HUDEP-2 (cell line): ENCODE data around the gene UGT3A2.
"Not testable (repeated sequence)": the region's sequence is repeated elsewhere in the genome, so short reads cannot be mapped to it uniquely, and the experiment has no call there.

ENCODE experiments used
- DNase-seq, 76 experiments: peaks; one replicate each; lab custom pipeline; 2025; ENCODE audit not compliant: unreplicated experiment in 76 of 76; lab: John Stamatoyannopoulos, UW

UGT3A2 gene

GRCh38 chr5:36054647-36055046 lies 12.0 kb downstream of the UGT3A2 start:
- DNase-seq = no peak

DNA sequence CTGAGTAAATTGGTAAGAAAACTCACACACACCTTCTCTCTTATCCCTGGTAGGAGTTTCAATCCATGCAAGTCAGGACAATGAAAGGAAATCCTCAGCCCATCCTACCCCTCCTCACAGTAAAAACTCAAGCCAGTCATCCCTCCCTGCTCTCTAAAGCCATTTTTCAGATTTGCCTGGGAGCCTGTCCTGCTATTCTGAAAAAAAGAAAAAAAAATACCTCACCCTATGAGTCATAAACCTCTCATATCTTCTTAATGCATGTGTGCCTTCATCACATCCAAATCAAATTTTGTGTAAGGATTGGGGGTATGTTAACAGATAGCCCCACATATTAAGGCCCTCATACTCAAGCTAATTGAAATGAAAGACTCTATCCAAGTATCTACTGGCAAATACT lies 14.1 kb downstream of the UGT3A2 start:
- DNase-seq = no peak

DNA sequence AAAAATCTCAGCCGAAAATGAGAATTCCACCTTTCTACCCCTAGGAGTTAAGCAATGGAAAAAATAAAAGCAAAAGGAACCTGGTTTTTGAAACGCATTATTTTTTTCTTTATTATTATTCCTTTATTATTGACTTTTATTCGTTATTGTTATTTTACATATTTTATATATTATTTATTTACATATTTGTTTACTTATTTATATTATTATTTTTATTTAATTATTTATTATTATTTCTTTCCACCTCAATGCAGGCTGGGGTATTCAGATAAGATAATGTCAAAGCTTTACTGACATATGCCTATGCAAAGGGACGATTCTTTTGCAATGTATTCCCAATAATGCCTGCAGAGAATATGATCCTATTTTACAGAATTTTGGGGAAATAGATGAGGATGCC lies 16.7 kb downstream of the UGT3A2 start:
- DNase-seq = no peak

DNA sequence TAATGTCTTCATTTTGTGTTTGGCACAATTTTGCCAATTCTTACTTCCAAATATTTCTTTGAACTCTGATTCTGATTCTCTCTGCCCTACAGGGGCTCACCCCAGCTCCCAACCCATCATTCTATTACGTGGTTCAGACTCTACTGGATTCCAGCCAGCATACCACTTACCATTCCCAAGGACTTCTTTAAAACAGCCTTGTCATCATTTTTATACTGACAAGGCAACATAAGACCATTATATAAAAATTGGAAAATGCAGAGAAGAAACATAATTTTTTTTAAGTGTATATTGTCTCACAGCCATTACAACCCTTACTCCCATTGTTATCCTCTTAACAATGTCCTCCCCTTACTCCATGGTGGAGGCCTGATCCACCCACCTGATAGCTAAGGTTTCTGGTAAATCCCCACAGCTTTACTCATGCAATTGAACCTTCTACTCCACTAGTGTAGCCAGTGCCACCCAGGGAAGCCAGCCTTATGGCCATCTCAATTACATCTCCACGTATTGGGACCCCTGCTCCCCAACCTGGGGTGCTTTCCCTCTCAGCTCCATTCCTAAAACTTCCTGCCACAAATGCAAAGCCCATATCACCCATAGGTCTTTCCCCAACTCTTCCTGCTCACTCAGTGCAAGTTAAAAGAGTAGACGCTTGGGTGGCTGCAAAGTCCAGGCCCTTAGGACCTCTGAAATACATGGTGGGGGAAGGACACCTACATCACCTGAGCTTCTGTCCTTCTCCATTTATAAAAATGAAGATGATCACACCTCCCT lies 19.1 kb downstream of the UGT3A2 start:
- DNase-seq = no peak

DNA sequence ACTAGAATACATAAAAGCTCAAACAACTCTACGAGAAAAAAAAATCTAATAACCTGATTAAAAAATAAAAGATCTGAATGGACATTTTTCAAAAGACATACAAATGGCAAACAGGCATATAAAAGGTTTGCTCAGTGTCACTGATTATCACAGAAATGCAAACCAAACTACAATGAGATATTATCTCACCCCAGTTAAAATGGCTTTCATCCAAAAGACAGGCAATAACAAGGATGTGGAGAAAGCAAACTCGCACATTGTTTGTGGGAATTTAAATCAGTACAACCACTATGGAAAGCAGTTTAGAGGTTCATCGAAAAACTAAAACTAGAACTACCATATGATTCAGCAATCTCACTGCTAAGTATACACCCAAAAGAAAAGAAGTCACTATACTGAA lies 20.8 kb downstream of the UGT3A2 start:
- no peak for DNase-seq

DNA sequence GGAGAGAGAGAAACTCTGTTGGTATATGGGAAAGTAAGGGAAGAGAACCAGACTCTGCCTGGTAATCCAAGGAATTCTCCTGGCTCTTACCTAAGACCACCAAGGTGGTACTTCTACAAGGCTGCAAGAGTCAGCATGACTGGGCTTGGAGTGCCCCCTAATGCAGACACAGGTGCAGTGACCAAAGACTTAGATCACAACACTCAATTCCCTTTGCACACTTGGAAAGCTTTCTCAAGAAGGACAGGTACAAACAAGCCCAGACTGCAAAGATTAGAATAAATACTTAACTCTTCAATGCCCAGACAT lies 25.2 kb downstream of the UGT3A2 start:
- DNase-seq = no peak

- no peak for DNase-seq
These were observed 25.8 kb downstream of the UGT3A2 start for GRCh38 chr5:36040651-36041536.

- no peak for DNase-seq
These were observed 31.0 kb downstream of the UGT3A2 start for GRCh38 chr5:36035696-36036095.

DNA sequence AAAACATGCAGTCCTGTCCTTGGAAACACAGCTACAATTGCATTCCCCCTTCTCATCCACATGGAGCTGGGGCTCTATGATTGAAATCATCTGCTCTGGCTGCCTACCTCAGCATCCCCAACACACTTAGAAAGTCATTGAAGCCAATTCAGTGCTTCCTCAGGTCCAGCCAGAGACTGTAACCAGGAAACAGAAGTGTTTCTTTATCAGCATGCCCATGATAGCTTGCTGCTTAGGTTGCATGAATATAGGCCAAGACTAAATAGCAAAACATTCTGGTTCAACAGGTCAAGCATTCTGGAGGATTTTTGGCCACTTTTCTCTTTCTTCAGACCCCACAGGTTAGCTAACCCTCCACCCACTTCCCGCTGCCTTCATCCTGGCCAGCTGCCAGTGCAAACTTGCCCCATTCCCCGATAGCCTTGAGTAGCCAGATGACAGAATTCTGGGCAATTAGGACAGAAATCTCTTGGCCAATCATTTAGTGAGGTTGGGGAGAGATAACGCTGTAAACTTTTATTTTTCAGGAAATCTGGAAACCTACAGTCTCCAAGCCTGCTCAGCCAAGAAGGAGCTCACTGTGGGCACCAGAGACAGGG lies 32.0 kb downstream of the UGT3A2 start:
- DNase-seq = not testable (repeated sequence)

DNA sequence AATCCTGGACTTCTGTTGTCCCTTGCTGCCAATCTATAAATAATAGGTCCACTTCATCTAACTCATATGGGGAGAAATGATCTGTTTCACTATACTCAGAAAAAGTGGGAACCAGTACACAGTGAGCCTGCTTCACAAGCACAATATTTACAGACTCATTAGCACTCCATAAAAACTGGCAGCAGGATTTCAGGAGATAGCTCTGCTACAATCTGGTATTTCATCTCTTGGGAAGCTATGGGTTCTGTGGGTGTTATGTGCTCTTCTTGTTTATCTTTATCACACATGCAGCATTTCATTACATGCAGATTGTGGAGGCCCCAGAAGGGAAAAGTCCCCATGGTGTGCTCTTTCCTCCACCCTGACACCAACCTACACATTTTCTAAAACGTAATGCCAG lies 33.2 kb downstream of the UGT3A2 start:
- DNase-seq = no peak

DNA sequence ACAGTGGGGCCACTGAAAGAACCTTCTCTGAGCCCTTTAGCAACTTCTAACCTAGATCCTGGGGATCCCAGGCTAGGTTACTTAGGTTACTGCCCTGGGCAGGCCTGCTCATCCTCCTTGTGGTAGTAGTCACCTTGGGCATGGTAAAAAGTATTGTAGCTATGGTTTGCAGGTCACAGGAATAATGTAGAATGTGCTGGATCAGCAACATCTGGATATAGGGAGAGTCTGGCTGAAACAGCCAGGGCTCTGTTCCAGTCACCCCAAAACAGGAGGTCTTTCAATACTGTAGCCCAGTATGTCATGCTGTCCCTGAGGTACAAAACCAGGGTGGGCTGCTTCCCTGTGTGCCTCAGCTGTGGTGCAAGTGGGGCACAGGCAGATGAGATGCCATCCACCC lies 33.6 kb downstream of the UGT3A2 start:
- DNase-seq = no peak

GRCh38 chr5:36031223-36031622 lies 35.5 kb downstream of the UGT3A2 start:
- DNase-seq = no peak

GRCh38 chr5:36029914-36030313 lies 36.8 kb downstream of the UGT3A2 start:
- DNase-seq = no peak

DNA sequence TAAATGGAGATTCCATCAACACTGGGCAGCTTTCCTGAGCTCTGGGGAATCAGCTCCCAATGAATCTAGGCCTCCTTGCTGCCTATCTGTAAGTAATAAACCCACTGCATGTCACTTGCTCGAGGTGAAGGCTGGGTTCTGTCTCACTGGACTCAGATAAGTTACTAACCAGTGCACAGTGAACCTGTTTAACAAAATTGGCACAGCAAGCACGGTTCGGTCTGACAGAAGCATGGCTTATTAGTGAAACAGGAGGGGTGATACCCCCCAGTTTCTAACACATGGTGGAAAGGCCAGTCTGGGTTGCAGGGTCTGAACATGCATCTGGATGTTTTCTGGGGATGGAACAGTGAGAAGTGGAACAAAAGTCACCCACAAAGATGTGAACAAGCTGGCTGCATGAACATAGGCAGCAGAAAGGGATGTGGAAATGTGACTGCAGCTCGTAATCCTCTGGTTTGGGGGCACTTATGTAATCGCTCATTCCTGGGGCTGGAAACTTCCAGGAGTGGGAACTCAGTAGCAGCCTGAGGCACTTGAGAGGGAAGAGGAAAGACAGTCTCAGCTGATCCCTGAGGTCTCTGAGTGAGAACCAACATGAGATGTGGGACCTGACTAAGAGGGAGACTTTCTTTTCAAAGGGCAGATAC lies 37.7 kb downstream of the UGT3A2 start:
- no peak for DNase-seq

DNA sequence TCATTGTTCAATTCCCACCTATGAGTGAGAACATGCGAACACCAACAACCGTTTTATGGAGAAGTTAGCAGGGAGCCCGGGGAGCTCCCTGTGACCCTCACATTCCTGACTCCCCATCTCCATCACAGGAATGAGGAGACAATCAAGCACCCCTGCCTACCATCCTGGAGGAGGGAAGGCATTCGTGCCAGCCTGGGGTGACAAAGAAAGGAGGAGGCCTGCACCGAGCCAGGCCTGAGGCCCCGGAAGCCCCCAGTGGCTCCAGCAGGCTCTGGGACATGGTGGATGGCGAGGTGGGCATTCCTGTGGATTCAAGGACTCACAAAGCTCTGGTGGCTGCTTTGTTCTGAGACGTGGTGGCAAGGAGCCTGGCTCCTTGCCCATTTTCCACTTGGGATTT lies 39.0 kb downstream of the UGT3A2 start:
- no peak for DNase-seq

DNA sequence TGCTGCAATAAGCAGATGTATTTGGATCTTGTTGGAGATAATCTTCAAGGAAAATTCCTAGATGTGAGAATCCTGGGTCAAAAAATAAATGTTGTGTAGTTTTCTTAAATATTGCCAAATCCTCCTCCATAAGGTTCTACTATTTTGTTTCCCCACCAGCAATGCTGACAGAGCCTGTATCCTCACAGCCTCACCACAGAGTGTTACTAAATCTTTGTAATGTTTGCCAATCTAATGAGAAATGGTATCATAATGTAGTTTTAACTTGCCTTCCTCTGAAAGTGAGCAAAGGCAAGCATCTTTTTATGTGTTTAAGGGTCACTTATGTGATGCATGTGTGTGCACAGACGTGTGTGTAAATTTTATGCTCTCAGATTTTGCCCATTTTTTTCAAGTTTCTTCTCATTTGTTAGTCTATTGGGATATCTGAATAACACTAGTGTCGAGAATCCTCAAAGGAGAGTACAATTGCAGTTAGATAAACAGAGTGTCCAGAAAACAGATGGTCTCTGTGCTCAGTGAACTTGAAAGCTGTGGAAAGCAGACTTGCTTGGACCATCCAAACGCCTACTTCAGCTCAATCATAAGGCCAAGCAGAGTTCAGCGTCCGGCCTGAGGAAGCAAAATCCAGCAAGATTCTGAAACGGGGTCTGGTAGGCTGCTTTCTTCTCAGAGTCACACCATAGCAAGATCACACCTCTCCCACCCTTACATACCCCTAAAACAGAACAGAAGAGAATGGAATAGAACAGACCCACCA lies 39.8 kb downstream of the UGT3A2 start:
- DNase-seq = no peak

DNA sequence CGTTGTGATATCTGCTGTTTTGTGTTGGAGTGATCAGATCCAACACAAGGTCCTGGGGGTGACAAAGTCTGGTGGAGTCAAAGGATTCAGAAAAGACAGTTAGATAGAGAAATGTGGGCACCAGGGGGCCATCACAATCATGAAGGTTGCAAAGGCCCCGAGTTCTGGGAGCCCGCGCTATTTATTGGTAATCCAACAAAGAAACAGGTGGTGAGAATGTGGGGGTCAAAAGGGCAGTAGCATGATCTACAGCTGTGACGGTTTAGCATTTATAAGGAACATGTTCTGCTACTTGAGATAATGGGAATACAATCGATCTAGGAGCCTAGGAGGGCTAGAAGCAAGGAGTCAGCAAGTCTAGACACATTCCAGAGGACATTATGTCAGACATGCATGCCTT lies 44.4 kb downstream of the UGT3A2 start:
- DNase-seq = not testable (repeated sequence)

GRCh38 chr5:36019584-36019983 lies 47.1 kb downstream of the UGT3A2 start:
- DNase-seq = not testable (repeated sequence)

- DNase-seq = no peak
These were observed 49.1 kb downstream of the UGT3A2 start for GRCh38 chr5:36017622-36018021.

DNA sequence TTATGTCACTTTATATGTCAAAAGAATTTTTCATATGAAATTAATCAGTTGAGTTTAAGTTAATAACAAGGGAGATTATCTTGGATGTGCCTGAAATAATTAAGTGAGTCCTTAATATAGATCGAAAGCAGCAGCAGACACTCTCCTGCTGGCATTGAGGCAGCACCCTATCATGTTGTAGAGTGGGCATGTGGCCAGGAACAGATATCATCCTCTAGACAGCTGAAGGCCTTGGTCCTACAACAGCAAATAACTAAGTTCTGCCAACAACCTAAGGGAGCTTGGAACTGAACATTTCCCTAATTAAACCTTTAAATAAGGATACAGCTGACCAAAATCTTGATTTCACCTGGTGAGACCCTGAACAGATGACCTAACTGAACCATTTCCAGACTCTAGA lies 49.7 kb downstream of the UGT3A2 start:
- no peak for DNase-seq

DNA sequence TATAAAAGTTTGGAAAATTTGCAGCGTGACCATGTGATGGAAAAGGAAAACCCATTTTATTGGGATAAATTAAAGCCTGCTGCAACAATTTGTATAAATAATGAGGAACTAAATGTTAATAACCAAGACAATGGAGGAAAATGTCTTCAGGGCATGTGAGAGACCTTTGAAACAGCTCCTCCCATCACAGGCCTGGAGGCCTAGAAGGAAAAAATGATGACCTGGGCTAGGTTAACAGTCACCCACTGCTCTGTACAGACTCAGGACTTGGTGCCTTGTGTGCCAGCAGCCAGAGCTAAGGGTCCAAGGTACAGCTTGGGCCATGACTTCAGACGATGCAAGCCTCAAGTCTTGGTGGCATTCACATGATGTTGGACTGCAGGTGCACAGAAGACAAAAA lies 53.5 kb downstream of the UGT3A2 start:
- no peak for DNase-seq
